Skeletal muscle cell (primary cell): ENCODE measurements around the gene PILRB.
A peak's percentile ranks its signal among the peaks of the same experiment; 100 is the strongest.
"Not testable (repeated sequence)": the region's sequence is repeated elsewhere in the genome, so short reads cannot be mapped to it uniquely, and the experiment has no call there.

Experiments
- DNase-seq: peaks from one replicate; pipeline ENCODE4 v3.0.0-alpha.2; 2010; ENCODE audit warnings: low read depth
- H3K4me3 ChIP-seq: 2 replicates; pipeline ENCODE4 v1.5.1; 2011; ENCODE audit warnings: low read depth, mild to moderate bottlenecking, control low read depth, low read length, moderate library complexity

Gene PILRB

GRCh38 chr7:100352984-100353684 is 4.8 kb upstream of the PILRB start:
- H3K4me3 ChIP-seq, result no peak overlapping the region
- DNase-seq, result no peak

- H3K4me3 ChIP-seq, result no peak overlapping the region
- DNase-seq, result no peak
Observed at GRCh38 chr7:100353685-100354330, 4.1 kb upstream of the PILRB start.

DNA sequence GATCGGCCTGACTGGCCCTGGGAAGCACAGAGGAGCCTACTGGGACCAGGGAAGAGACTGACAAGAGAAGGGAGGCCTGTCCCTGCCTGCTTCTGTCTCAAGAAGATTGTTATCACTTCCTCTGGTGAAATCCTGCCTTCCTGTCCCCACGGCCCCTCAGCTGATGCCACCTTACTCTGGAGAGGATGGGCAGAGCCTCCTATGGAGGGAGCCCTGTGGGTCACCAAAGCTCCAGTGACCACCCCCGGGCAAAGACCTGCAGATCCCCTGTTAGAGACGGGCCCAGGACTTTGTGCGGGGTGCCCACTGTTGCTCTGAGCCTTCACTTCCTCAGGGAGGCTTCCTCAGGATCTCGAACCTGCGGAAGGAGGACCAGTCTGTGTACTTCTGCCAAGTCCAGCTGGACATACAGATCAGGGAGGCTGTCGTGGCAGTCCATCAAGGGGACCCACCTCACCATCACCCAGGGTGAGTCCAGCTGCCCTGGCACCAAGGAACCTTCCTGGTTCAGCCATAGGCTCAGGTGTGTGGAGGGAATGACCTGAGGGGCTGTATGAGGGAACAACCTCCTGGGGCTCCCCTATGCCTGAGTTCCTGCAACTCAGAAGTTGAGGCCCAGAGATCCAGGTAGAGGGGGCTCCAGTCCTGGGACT is 1.4 kb upstream of the PILRB start:
- no peak for DNase-seq
- no peak overlapping the region for H3K4me3 ChIP-seq

- DNase-seq, result no peak
- H3K4me3 ChIP-seq, result no peak overlapping the region
Observed at GRCh38 chr7:100357131-100357561, 771 bp upstream of the PILRB start.

DNA sequence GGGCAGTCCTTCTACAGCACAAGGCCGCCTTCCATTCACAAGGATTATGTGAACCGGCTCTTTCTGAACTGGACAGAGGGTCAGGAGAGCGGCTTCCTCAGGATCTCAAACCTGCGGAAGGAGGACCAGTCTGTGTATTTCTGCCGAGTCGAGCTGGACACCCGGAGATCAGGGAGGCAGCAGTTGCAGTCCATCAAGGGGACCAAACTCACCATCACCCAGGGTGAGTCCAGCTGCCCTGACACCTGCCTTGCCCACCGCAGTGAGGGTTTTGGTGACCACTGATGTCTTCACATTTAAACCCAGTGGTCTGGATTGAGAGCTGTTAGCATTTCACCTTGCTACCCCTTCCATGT is 918 bp downstream of the PILRB start:
- H3K4me3 ChIP-seq, result no peak overlapping the region
- no peak for DNase-seq

- no peak for DNase-seq
- H3K4me3 ChIP-seq, result no peak overlapping the region
Observed at GRCh38 chr7:100360135-100360854, 2.4 kb downstream of the PILRB start.

DNA sequence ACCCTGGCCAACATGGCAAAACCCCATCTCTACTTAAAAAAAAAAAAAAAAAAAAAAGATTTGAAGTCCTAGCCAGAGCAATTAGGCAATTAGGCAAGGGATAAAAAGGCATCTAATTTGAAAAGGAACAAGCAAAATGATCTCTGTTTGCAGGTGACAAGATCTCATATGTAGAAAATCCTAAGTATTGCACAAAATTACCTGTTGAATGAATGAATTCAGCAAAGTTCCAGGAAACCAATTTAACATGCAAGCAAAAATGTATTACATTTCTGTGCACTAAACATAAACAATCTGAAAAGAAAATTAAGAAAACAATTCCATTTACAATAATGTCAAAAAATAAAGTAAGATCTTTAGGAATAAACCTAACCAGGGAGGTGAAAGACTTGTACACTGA is 5.2 kb downstream of the PILRB start:
- DNase-seq, result no peak
- H3K4me3 ChIP-seq, result no peak overlapping the region

DNA sequence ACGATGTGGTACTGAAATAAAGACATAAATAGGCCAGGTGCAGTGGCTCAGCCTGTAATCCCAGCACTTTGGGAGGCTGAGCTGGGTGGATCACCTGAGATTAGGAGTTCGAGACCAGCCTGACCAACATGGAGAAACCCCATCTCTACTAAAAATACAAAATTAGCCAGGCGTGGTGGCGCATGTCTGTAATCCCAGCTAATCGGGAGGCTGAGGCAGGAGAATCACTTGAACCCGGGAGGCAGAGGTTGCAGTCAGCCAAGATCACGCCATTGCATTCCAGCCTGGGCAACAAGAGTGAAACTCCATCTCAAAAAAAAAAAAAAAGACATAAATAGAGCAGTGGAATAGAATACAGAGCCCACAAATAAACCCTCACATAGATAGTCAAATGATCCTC is 5.9 kb downstream of the PILRB start:
- DNase-seq, H3K4me3 ChIP-seq: not testable (repeated sequence)

DNA sequence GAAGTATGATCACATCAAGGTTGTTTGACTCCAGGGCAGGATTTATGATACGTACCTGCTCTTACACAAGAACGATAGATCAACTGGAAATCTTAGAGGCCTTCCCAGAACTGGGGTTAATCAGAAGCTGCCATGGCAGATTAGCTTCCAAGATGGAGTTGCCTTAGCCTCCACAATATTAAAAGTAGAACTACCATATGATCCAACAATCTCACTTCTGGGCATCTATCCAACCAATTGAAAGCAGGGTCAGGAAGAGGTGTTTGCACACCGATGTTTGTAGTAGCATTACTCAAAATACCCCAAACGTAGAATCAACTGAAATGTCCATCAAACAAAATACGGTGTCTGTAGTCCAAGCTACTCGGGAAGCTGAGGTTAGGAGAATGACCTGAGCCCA is 6.6 kb downstream of the PILRB start:
- no peak for DNase-seq
- H3K4me3 ChIP-seq, result no peak overlapping the region

GRCh38 chr7:100365998-100366367 is 8.1 kb downstream of the PILRB start:
- not testable (repeated sequence) for DNase-seq, H3K4me3 ChIP-seq

DNA sequence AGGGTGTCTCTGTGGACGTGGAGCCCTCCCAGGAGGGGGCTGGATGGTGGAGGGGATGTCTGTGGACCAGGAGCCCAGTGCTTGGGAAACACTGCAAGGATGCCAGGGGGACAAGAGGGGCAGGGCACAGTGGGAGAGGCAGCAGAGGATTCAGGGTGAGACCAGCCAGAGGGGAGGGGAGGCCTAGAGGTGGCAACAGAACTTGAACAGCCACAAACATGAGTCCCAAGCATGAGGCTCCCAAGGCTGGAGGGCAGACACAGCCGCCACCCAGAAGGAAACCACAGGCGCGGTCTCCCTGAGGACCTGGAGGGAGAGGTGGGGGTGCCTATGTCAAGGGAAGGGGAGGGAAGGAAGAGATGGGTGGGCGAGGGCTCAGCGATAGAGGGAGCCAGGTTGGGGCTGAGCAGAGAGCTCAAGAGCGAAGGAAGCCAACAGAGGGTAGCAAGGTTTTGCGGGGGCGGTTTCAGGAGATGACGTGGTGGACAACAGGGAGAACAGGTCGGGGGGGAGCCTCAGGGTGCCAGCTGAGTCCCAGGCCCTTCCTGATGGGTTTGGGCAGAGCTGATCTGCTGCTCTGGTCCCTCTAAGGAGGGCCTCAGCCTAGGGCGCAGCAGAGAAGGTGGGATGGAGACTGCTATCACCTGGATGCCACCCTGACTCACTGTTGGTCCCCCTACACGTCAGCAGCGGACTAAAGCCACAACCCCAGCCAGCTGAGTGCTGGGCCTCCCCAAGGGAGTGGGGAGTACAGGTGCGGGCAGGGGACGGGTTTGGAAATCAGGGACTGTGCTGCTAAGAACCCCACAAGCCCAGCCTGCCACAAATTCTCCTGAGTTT is 8.7 kb downstream of the PILRB start:
- no peak overlapping the region for H3K4me3 ChIP-seq
- DNase-seq, result no peak

GRCh38 chr7:100367251-100367620 is 9.3 kb downstream of the PILRB start:
- H3K4me3 ChIP-seq, result no peak overlapping the region
- no peak for DNase-seq

DNA sequence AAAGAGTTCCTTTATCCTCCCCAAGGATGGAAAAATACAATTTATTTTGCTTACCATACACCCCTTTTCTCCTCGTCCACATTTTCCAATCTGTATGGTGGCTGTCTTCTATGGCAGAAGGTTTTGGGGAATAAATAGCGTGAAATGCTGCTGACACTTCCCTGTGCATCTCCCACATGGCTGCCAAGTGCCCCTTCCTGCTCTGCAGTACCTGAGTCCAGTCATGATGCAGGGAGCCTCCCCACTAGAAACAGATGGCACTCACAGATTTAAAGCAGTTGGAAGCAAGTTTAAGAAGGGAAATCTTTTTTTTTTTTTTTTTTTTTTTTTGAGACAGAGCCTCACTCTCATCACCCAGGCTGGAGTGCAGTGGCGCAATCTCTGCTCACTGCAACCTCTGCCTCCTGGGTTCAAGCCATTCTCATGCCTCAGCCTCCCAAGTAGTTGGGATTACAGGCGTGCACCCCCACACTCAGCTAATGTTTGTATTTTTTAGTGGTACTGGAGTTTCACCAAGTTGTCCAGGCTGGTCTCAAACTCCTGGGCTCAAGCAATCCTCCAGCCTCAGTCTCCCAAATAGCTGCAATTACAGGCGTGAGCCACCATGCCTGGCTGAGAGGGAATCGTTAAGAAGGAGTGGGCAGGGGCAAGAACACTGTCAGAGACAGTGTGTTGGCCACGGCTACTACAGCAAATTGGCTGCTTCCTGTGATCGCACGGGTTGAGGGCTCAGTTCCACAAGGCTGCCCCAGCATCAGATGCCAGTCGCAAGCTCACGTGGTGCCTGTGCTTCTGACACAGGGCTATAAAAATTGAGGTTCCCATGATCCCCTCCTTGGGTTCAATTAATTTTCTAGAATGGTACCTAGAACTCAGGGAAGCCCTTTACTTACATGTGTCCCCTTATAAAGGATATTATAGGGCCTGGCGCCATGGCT is 10.0 kb downstream of the PILRB start:
- no peak for DNase-seq
- H3K4me3 ChIP-seq, result no peak overlapping the region

- no peak overlapping the region for H3K4me3 ChIP-seq
- no peak for DNase-seq
Observed at GRCh38 chr7:100369105-100369504, 11.2 kb downstream of the PILRB start.

- DNase-seq, result no peak
- H3K4me3 ChIP-seq, result no peak overlapping the region
Observed at GRCh38 chr7:100370303-100370702, 12.4 kb downstream of the PILRB start.

GRCh38 chr7:100370746-100371145 is 12.8 kb downstream of the PILRB start:
- DNase-seq, result no peak
- no peak overlapping the region for H3K4me3 ChIP-seq

DNA sequence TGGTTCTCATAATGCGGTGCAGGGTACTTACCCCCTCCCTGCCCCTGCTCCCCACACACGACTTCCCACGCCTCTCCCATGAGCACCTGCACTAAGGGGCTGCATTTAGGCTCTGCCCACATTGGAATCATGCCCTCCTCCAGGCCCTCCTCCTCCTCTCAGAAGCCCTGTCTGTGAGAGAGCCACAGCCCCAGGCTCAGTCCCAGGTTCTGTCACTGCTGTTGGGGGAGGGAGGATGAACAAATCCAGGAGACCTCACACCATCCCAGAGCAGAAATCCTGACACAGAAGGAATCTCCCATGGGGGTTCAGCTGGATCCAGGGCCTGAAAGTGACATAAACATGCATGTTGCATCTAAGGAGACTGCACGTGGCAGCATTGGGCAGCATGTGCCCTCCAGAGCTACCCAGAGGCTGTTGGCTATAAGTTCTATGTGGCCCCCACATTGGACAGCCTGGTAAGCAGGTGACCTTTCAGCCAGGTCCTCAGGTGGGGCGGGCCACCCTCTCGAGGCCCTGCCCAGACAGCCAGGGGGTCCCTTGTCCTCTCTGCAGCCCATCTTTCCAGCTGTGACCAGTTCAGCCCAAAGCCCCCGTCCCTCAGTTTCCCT is 13.7 kb downstream of the PILRB start:
- no peak for DNase-seq
- H3K4me3 ChIP-seq, result no peak overlapping the region

GRCh38 chr7:100372256-100372655 is 14.3 kb downstream of the PILRB start:
- no peak overlapping the region for H3K4me3 ChIP-seq
- DNase-seq, result peak; percentile 36
